GM23338 (cell line): ENCODE data around the gene HLA-DPB1.

ENCODE experiments used
- CREB1 ChIP-seq: fragments of 250-450 bp; sonication (Bioruptor Pico); IDR thresholded peaks from 2 replicates; pipeline ENCODE4 v1.5.0; 2020; ENCODE audit warnings: low read depth, mild to moderate bottlenecking, moderate library complexity
- EZH2 ChIP-seq: fragments of 200-600 bp; sonication (generic); IDR thresholded peaks from one replicate; pipeline ENCODE4 v1.8.0; 2017; ENCODE audit warnings: antibody characterized with exemption, mild to moderate bottlenecking, low read depth; ENCODE audit not compliant: unreplicated experiment
- EZH2phosphoT487 ChIP-seq: fragments of 200-600 bp; sonication (generic); IDR thresholded peaks from one replicate; pipeline ENCODE4 v1.8.1; 2018; ENCODE audit warnings: antibody characterized with exemption; ENCODE audit not compliant: unreplicated experiment
- JUNB ChIP-seq: IDR thresholded peaks from one replicate; pipeline ENCODE4 v1.6.1; 2016; ENCODE audit warnings: antibody characterized with exemption; ENCODE audit not compliant: unreplicated experiment
- NANOG ChIP-seq: IDR thresholded peaks from 2 replicates; pipeline ENCODE4 v1.6.1; 2016; ENCODE audit warnings: antibody characterized with exemption, borderline replicate concordance
- POLR2AphosphoS5 ChIP-seq: IDR thresholded peaks from 2 replicates; pipeline ENCODE4 v1.6.1; 2016; ENCODE audit warnings: antibody characterized with exemption, low read depth
- REST ChIP-seq: IDR thresholded peaks from one replicate; pipeline ENCODE4 v1.6.1; 2018; ENCODE audit warnings: antibody characterized with exemption; ENCODE audit not compliant: unreplicated experiment
- ZNF331 ChIP-seq: fragments of 250-450 bp; sonication (Bioruptor Pico); IDR thresholded peaks from 2 replicates; pipeline ENCODE4 v1.5.0; 2020; ENCODE audit warnings: low read depth, mild to moderate bottlenecking, moderate library complexity
- TF ChIP-seq, protein P1 (sequence below), 2 experiments: fragments of 200-600 bp in 1 of 2; sonication (generic) in 1 of 2; conservative IDR thresholded peaks; 2 replicates each; pipeline versions ENCODE4 v1.5.1 to v1.6.1; 2016 to 2017; ENCODE audit warnings: antibody characterized with exemption in 2 of 2, low read depth in 2 of 2, mild to moderate bottlenecking in 2 of 2, moderate library complexity in 1 of 2

GRCh38 chr6:33123732-33124524 lies 48.1 kb downstream of the HLA-DPB1 start:
- TF ChIP-seq REST (no peak), EZH2phosphoT487 (no peak), POLR2AphosphoS5 (no peak), EZH2 (no peak), JUNB (no peak), ZNF331 (no peak), CREB1 (CRISPR knock-in tag) (no peak), NANOG (no peak)
- TF ChIP-seq, protein P1, sequence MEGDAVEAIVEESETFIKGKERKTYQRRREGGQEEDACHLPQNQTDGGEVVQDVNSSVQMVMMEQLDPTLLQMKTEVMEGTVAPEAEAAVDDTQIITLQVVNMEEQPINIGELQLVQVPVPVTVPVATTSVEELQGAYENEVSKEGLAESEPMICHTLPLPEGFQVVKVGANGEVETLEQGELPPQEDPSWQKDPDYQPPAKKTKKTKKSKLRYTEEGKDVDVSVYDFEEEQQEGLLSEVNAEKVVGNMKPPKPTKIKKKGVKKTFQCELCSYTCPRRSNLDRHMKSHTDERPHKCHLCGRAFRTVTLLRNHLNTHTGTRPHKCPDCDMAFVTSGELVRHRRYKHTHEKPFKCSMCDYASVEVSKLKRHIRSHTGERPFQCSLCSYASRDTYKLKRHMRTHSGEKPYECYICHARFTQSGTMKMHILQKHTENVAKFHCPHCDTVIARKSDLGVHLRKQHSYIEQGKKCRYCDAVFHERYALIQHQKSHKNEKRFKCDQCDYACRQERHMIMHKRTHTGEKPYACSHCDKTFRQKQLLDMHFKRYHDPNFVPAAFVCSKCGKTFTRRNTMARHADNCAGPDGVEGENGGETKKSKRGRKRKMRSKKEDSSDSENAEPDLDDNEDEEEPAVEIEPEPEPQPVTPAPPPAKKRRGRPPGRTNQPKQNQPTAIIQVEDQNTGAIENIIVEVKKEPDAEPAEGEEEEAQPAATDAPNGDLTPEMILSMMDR (conservative IDR thresholded peaks at IDR 0.05; ENCODE audit: low read depth in 2 of 2) = peak; percentile 75
